Hepatocyte (in vitro differentiated cells): ENCODE data around the gene PRKCA.

Experiments
- EZH2 ChIP-seq: fragments of 200-600 bp; sonication (generic); IDR thresholded peaks from 2 replicates; pipeline ENCODE4 v1.6.1; 2016; ENCODE audit warnings: antibody characterized with exemption, mild to moderate bottlenecking, borderline replicate concordance
- TF ChIP-seq, protein P1 (sequence below): fragments of 200-600 bp; sonication (generic); IDR thresholded peaks from 2 replicates; pipeline ENCODE4 v1.5.1; 2016; ENCODE audit warnings: antibody characterized with exemption, mild to moderate bottlenecking; ENCODE audit not compliant: poor library complexity

DNA sequence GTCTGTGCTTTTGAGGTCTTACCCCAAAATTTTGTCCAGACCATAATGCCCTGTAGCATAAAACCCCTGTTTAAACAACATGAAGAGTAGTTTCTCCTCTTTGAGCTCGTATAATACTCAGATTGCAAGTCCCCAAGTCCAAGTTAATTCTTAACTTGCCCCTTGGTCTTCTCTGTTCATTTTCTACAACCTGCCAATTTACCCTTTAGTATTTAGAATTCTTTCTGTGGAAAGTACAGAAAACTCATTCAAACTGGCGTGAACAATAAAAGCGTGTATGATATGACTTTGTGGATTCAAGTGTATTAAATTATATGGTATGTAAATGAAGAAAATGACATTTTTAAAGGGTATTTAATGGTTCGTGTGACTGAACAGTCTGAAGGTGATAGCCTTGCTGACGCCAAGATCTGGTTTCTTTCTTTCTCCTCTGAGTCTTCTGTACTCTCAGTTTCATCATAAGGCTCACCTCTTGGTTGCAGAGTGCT lies 185.6 kb downstream of the PRKCA start:
- TF ChIP-seq, protein P1, sequence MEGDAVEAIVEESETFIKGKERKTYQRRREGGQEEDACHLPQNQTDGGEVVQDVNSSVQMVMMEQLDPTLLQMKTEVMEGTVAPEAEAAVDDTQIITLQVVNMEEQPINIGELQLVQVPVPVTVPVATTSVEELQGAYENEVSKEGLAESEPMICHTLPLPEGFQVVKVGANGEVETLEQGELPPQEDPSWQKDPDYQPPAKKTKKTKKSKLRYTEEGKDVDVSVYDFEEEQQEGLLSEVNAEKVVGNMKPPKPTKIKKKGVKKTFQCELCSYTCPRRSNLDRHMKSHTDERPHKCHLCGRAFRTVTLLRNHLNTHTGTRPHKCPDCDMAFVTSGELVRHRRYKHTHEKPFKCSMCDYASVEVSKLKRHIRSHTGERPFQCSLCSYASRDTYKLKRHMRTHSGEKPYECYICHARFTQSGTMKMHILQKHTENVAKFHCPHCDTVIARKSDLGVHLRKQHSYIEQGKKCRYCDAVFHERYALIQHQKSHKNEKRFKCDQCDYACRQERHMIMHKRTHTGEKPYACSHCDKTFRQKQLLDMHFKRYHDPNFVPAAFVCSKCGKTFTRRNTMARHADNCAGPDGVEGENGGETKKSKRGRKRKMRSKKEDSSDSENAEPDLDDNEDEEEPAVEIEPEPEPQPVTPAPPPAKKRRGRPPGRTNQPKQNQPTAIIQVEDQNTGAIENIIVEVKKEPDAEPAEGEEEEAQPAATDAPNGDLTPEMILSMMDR, result no peak
- TF ChIP-seq EZH2, result no peak
